Fibroblast of lung (primary cell): ENCODE data around the gene BCL7B.

Source experiments
- CTCF ChIP-seq, 2 donors: IDR thresholded peaks in 1 of 2; conservative IDR thresholded peaks in 1 of 2; 1 replicate in 1 of 2; 2 replicates in 1 of 2; pipeline ENCODE4 v1.5.1; 2011 to 2012; ENCODE audit warnings: low read length in 2 of 2, control low read depth in 1 of 2, inconsistent platforms in 1 of 2, low read depth in 1 of 2, mild to moderate bottlenecking in 1 of 2
- EZH2 ChIP-seq: IDR thresholded peaks from 2 replicates; pipeline ENCODE4 v1.5.1; 2012; ENCODE audit warnings: low read length, control low read depth, mild to moderate bottlenecking; ENCODE audit errors: missing control alignments

- TF ChIP-seq CTCF (conservative IDR thresholded peaks at IDR 0.05 in 1 of 2, IDR thresholded peaks at IDR 0.05 in 1 of 2; ENCODE audit: low read depth in 1 of 2, low read length in 2 of 2) (no peak), EZH2 (no peak)
Observed at GRCh38 chr7:73539709-73540108, 17.8 kb downstream of the BCL7B start.
